GM18507 (cell line): ENCODE results near the gene FAM240A.
"Not testable (repeated sequence)": the region's sequence is repeated elsewhere in the genome, so short reads cannot be mapped to it uniquely, and the experiment has no call there.

Experiments
- DNase-seq: peaks from one replicate; pipeline ENCODE4 v3.0.0; 2011; ENCODE audit warnings: low read depth; ENCODE audit not compliant: insufficient read length; ENCODE audit errors: extremely low spot score
- FAIRE-seq: peaks from 2 replicates; lab custom pipeline; 2011; peaks lifted over from hg19 to GRCh38; lab: Jason Lieb, UNC

FAM240A gene

DNA sequence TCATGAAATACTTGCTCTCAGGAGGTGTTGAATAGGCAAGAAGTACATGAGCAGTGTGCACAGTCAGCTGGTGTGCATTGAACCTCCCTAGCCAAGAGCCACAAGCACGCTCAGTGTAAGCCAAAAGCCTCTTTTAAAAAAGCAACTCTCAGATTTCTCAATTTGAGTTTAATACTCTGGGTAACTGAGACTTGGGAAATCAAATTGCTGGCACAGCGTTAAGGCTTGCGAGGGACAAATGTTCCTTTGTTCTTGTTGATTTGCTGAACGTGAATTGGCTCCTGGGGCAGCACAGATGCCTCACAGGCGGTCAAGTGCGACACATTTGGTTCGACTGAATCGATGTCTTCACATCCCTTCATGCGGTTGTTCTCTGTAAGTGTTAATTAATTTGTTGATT, at the start of gene FAM240A:
Gene FAM240A, plus strand, starts transcription at position 202 of the 400 bp plus-strand sequence. Its CDS starts 159 bp downstream, at position 361.
- FAIRE-seq (no peak), DNase-seq (no peak)

DNA sequence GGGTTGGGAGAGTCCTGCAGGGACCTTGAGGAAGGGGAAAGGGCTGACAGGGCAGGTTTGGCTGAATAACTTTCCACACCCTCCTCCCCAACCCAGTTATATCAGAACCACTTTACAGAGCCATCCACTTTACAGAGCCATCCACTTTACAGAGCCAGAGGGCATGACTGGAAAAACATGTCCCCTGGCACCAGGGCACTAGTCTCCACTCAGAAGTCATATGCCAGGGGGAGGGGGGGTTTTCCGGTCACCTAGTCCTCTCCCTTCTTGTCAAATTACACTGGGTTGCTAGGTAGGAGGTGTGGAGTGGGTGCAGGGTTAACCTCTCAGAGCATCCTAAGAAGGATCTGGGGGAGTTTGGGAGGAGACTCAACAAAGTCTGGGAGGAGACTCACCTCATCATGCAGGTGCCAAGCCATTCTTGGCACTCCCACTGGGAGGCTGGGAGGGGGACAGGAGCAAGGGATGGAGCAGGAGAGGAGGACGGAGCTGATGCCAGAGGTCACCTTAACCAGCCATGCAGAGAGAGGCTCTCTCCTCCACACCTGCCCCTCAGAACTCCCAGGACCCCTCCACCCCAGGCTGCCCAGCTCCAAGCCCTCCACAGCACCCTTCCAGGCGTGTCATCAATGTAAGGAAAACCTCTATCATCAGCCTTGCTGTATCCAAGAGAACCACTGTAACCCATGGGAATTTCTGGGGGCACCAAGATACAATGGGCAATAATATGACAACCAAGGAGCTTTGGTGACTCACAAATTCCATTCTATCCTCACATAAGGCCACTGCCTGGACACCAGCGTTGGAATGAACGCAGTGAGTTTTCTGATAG, 47.9 kb upstream of the FAM240A start:
- no peak for FAIRE-seq
- DNase-seq: no peak

DNA sequence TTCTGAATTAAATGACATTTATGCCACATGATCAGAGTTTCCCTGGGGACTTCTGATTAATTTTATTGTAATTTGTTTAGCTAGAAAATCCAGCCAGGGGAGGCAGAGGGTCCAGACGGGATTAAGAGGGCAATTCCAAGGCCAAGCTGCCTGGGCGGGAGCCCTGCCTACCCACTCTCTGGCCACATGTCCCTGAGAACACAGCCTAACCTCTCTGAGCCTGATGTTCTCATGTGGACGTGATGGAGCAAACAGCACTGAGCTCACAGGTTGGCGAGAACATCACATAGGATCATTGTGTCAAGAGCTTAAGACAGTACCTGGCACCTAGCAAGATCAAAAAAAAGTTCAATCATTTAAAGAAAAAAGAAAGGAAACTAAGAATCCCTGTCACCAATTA, 47.2 kb upstream of the FAM240A start:
- DNase-seq: no peak
- no peak for FAIRE-seq

DNA sequence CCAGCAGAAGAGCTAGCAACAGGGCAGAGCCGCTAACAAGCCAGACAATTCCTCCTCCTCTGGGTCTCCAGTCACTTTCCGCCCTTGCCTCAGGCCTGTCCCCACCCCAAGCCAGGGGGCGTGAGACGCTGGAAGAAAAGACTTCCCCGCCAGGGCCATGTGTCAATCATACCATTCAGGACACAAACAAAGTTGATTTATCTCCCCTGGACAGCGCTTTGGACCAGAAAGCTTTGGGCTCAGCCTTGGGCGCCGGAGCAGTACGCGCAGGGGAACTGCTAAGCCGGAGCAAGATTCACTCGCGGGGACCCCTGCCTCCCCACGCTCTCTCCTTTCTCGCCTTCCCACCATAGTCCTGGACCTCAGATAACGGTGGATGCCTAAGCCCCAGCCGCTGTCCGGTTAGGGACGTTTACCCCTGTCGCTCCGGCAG, 46.7 kb upstream of the FAM240A start:
- FAIRE-seq (no peak), DNase-seq (no peak)

DNA sequence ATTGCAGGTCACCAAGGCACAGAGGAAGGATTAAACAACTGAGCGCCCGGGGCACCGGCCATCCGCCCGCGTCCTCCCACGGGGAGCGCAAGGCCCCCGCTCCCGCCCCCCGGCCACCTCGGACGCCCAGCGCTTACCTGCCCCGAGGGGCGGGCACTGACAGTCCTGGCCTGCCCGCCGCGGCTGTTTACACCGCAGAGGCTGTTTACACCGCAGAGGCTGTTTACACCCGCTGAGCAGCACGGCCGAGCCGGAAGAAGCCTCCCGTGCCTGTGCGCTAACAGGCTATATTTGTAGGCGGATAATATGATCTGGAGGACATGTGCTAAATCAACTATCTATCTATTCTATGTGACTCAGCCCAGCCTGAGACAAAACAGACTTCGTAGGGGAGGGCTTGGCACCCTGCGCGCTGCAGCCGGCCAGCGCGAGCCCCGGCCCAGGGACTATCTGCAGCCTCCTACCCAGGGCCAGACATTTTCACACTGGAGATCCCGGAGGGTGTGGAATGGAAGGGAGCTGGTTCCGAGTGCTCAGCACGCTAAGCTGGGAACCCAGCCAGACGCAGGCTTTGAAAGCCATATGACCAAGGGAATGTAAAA, 46.2 kb upstream of the FAM240A start, which contains the start of gene LRRC2:
Gene LRRC2, minus strand, starts transcription at position 263 of the 602 bp plus-strand sequence. CDS start 14,711 bp downstream, outside the sequence.
- DNase-seq (no peak), FAIRE-seq (no peak)

DNA sequence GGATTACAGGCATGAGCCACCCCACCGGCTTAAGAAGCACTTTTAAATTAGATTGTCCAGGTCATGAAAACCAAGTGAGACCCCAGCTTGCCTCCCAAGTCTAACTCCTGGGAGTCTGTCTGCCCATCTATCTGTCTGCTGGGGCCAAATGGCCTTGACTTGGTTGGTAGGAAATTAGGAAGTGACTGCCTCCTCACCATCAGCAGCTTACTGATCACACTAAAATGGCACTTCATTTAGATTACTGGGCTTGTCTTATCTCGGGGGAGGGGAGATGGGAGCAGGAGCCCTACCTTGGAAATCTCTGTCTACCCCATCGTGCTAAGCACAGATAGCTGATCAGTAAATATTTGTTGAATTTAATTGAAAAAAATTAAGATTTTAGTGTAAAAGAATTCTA, 40.6 kb upstream of the FAM240A start:
- no peak for FAIRE-seq
- no peak for DNase-seq

DNA sequence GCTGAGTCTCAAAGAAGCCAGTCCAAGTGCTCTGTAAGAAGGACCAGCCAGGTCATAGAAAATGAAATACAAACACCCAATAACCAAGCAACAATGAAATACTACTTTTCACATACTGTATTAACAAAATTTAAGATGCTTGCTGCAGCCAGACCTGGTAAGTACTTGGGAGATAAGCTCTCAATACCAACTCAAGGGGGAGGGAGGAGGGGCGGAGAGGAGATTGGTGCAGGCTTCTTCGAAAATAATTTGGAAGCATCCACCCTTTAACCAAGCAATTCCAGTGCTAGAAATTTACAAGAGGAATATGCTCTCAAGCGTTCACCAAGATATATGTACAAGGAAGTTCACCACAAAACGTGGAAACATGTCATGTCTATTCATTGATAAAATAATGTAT, 38.6 kb upstream of the FAM240A start:
- FAIRE-seq: no peak
- no peak for DNase-seq

DNA sequence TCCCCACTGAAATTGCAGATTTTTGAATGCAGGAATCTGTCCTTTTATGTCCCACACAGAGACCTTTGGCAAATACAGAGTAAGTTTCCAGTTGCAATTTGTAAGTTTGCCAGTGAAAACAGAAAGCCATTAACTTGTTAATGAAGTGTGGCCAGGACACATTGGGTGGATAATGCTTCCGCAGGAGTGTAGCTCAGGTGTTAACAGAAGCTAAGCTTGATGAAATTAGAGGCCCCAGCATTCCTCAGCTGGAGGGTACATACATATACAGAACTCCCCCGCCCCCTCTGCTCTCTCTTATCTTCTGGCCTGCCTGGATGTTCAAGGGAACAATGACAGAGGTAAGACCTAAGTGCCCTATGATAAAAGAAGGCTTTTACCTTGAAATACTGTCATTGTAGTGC, 38.1 kb upstream of the FAM240A start:
- no peak for FAIRE-seq
- DNase-seq: no peak

DNA sequence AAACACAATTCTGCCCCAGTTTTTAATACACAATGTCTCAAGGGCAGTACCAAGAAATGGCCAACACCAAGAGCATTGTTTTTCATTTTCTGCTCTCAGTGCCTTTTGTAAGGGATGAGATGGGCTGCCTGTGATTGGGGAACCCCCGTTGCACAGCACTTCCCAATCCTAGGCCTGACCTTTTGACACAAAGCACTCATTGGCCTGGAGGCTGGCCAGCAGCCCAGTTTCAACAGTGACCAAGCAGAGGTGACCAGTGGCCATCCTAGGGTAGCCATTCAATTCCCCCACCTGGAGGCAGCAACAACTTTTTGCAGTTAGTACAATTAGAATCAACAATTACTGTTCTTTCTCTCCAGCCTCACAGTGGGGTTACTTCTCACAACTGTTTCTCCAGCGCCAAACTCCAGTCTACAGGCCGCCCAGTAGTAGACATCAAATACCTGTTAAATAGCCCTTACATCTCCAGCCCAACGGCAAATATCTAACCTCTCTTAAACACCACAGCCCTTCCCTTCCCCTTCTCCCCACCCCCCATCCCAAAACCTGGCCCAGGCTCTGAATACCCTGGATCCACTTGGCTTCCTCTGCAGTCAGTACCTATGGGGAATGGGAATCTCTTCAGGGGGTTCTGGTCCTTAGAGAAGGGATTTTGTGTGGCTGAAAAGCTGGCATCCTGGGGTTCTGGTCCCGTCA, 37.3 kb upstream of the FAM240A start:
- FAIRE-seq: no peak
- no peak for DNase-seq

DNA sequence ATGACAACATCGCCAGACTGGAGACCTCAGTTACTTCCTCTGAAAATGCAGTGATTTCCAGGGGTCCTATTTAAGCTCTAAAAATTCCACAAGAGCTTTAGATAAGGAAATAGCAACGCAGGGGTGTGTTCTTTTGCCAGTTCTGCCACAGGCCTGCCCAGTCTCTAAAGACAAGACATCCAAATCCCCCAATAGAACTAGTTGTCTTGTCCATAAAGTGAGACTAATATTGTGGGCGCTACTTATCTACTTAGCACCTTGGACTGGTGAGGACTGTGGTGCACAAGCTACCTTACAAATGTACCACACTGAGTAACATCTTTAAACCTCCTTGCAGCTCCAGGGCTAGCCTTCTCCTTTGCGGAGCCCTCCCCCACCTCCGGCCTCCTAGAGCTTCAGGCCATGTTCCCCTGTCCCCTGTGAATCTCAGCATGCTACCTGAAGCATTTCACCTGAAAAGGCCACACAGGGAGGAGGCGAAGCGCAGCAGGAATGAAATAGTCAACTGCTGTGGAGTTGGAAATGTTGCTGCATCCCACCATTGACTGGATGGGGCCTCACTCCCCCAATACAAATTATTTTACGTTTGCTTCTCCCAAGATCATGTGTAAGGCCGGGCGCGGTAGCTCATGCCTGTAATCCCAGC, 36.6 kb upstream of the FAM240A start:
- DNase-seq (no peak), FAIRE-seq (no peak)

DNA sequence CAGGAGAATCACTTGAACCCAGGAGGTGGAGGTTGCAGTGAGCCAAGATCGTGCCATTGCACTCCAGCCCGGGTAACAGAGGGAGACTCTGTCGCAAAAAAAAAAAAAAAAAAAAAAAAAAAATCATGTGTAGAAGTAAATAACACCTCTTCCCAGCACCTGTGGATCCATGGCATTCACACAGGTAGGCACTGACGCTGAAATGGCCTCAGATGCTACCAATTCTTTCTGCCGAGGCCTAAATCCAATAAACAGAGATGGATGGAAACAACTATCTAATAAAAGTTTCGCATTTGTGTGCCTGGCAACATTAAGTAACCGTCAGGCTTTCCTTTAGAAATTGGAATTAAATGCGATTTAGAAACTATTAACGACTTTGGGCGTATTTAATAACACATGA, 35.9 kb upstream of the FAM240A start:
- DNase-seq (no peak), FAIRE-seq (no peak)

DNA sequence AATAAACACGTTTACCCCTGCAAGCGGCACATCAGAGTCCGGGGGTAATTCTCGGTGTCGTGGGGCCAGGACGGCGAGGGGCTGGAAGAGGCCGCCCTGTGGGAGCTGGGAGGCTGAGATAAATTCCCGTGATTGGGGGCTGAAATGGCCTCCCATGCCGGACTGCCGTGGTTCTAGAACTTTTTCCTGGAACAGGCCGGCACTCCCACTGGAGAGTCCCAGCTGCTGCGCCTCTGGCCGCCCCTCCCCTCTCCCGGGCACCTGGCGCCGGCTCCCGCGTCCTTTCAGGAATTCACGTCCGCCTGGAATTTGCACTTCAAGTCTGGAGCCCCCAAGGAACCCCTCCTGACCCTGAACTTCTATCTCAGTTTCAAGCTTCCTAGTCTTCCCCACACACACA, 35.4 kb upstream of the FAM240A start:
- FAIRE-seq (no peak), DNase-seq (no peak)

DNA sequence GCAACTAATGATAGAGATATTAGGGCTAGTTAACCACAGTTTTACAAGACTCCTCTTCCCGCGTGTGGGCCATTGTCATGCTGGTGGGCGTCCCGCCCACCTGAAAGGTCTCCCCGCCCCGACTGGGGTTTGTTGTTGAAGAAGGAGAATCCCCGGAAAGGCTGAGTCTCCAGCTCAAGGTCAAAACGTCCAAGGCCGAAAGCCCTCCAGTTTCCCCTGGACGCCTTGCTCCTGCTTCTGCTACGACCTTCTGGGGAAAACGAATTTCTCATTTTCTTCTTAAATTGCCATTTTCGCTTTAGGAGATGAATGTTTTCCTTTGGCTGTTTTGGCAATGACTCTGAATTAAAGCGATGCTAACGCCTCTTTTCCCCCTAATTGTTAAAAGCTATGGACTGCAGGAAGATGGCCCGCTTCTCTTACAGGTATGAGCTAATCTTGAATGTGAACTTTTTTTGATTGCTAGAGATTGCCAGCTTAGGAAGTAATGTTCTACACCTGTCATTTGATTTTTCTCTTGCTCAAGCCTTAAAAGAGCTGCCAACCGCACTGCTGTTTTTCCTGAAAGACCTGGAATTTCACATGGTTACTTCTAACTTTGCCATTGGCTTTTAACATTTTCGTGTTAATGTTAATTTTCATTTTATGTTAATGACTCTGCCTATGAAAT, 34.6 kb upstream of the FAM240A start:
- FAIRE-seq, DNase-seq: not testable (repeated sequence)

DNA sequence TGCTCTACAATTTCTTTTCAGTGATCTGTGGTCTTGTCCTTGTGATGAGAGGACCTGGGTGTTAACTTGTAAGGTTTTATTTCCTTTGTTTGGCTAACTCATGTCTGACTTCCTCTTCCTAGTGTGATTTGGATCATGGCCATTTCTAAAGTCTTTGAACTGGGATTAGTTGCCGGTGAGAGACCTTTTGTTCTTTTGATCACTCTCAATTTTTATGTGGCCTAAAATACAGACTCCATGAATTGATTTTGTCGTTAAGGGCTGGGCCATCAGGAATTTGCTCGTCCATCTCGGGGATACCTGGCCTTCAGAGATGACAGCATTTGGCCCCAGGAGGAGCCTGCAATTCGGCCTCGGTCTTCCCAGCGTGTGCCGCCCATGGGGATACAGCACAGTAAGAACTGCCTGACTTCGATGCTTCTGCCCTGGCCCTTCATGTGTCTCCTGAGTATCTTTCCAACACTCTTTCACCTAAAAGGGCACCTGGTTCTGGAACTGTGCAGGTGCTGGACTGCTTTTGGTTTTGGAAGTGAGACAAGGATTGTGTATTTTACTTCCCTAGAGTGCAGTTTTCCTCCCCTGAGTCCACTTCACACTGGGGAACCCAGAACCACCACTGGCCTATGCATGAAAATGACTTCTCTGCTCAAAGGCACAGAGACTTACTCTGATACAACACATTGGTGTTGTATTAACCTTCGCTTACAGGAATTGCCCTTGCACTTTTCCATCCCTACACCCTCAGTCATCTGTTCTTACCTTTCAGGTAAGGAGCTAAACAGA, 33.2 kb upstream of the FAM240A start:
- DNase-seq (no peak), FAIRE-seq (no peak)

DNA sequence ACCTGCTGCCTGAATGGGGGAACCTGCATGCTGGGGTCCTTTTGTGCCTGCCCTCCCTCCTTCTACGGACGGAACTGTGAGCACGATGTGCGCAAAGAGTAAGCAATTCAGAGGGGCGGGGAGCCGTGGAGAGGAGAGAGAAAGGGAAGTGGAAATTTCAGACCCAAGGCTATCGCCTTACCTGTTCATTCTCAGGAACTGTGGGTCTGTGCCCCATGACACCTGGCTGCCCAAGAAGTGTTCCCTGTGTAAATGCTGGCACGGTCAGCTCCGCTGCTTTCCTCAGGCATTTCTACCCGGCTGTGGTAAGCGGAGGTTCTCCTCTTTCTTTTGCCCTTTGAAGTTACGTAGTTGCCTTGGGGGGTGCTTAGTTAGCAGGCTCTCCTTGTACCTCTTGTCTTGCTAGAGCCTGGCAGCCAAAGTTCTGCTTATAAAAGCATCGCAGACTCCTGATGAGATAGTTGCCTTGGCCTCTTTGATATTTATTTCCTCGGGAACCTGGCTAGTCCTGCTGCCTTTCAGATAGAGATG, 32.5 kb upstream of the FAM240A start:
- no peak for DNase-seq
- no peak for FAIRE-seq

DNA sequence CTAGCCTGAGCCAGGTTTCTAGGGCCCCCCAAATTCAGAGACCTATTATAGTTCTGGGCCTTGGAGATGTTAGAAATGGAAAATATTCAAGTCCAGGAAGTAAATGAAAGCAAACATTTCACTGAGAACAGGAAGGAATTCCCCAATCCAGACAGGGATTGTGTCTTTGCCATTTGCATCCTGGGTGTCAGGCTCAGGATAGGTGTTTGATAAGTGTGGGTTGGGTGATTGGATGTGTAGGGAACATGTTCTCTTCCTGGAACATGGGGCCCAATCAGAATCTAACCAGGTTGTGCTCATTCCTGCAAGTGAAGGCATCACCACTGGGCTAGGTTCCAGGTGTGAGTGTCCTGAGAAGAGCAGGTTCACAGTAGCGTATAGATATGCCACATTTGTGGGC, 31.6 kb upstream of the FAM240A start:
- DNase-seq (no peak), FAIRE-seq (no peak)

DNA sequence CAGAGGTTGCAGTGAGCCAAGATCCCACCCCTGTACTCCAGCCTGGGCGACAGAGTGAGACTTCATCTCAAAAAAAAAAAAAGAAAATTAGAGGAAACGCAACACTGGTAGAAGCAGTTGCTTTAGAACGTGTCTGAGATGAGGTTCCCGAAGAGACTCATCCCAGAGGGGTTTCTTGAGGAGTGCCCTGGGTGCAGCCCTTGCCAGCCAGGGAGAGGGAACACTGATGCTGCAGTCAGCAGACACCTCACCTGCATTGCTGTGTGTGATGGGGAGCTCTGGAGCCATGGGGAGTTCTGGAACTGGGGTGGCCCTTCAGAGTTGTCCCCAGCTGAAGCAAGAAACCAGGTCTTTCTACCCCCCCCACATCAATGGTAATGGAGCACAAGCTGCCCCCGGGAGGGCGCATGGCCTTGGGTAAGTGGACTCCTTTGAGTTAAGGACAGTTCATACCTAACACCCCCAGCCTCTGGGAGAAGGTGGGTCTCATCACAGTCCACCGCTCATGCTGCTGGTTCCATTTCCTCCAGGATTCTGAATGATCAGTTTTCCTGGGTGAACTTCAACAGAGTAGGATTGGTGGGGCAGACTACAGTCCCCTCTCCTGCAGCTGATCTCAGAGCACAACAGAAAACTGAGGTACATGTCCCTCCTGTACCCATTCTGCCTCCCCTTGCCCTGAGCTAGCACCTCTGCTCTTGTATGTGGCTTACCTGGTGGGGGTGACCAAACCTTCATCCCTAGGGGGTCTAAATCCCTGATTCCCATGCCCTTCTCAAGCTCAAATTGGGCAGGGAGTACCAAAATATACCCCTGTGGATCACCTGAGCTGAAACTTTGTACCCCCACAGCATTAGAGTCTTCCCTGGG, 27.5 kb upstream of the FAM240A start:
- DNase-seq (no peak), FAIRE-seq (no peak)
